DLD1 (cell line): ENCODE results near the gene TRIM42.

ENCODE experiments used
- in situ Hi-C: cut with HindIII; loops from 2 replicates; pipeline ENCODE4 v1.10.0; 2017; ENCODE audit warnings: low sequenced_read_pairs

TRIM42 gene

DNA sequence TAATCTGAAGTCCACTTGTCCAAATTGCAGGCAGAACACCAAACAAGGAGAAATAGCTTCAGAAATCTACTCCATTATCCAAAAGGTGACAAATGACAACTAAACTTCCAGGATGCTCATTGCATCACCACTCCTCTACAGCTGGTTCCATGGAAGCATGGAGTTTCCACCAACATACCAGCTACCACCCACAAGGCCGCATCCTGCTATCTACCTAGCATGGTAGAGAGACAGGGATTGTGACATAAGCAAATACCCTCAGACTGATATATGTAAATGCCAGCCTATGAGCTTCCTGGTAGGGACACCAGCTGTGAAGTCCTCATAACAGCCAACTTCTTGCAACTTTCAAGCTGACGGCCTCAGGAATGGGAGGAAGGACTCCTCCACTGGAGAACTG, at the start of gene TRIM42:
TSS of gene TRIM42 (plus strand) at position 301 of the 400 bp plus-strand sequence. CDS start 166 bp downstream, outside the sequence.
- in situ Hi-C loops, result no loop called here

GRCh38 chr3:140628606-140629005, 49.3 kb upstream of the TRIM42 start:
- in situ Hi-C loops, result no loop called here

DNA sequence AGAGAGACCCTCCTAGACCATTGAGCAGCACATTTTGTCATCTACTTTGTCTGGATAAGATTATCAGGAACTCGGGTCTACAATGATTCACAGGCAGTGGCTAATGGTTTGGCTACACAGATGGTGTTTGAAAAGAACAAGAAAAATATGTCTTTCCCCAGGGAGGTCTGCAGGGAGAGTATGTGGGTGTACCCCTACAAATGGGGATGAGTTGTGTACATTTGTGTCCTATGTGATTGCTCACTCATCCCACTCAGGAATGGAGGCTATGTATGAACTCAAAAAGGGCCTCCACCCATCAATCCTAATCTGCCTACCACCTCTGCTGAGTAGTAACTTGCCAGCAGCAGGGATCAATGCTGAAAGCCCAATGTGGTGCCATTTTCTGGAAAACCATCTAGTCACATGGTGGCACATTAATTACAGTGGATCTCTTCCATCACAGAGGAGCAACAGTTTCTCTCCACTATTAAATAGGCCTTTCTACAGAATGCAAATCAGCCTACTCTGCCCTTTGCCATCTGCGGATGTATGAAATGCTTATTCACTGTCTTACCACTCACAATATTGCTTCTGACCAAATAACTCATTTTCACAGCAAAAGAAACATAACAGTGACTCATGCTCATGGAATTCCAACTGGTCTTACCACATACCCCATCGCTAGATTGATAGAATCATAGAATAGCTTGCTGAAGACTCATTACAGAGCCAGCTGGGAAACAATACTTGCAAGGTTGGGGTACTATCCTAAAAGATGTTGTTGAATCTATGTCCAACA, 48.3 kb upstream of the TRIM42 start:
- in situ Hi-C loops, result no loop called here

- in situ Hi-C loops, result no loop called here
Observed at GRCh38 chr3:140630366-140630765, 47.5 kb upstream of the TRIM42 start.

DNA sequence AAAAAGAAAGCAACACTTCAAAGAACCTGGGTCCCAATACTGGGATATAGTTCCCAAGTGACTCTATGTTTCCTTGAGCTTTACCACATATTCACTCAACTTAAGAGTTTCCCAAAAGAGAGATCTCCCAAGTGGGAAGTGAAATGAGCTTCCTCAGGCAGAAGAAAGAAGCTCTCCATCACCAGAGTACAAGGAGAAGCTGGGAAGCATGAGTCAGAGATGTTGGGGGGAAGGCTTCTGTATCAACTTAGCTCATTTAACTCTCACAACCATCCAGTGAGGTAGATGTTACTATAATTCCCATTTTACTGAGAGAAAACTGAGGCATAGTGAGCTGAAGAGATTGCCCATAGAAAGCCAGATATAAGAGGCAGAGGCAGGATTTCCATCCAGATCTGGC, 47.0 kb upstream of the TRIM42 start:
- in situ Hi-C loops, result no loop called here

DNA sequence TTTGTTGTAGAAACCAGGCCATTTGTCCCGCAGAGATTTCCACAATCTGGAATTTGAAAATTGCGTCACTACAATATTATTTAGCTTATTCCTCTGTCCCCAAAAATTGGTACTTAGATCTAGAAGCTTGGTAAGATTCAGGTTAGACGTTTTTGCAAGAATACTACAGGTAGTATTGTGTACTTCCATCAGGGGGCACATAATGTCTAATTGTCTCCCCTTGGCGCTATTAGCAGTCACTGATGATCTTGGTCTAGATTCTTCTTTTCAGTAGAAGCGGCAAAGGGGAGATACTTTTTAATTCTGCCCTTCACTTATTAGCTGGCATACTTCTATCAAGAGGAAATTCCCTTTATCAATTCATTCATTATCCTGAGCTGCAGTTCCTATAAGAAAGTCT, 42.6 kb upstream of the TRIM42 start:
- in situ Hi-C loops, result no loop called here

DNA sequence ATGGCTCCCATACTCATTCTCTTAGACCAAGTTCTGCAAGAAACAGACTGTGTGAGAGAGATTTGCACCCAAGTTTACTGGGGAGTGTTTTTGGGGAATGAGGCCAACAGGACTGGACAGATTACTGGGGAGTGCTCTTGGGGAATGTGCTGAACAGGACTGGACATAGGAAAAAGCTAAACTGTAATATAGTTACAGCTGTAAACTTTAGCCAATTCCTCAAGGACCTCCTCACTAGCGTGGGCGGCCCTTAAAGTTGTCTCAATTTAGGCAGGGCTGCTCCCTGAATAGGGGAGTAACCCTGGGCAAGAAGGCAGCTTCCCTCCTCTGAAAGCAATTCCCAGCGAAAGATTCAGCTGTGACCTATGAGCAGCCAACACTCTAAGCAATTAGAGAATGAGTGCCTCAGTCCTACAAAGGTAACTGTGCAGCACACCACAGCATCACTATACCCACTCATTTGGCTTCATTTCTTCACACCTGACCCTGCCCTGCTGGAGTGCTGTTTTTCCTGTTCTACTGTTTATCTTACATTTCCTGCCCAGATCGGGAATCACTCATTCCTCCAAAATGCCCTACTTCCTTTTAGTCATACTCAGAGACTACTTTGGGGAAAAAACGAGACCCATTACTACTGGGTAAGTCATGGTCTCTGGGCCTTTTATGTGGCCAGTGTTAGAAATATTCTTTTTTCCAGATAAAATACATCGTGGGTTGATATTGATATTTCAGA, 41.3 kb upstream of the TRIM42 start:
- in situ Hi-C loops, result no loop called here

DNA sequence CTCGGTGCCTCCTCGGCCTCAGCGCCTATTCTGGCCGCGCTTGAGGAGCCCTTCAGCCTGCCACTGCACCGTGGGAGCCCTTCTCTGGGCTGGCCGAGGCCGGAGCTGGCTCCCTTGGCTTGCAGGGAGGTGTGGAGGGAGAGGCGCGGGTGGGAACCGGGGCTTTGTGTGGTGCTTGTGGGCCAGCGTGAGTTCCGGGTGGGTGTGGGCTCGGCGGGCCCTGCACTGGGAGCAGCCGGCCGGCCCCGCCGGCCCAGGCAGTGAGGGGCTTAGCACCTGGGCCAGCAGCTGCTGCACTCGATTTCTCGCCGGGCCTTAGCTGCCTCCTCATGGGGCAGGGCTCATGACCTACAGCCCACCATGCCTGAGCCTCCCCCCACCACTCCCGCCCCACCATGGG, 26.6 kb upstream of the TRIM42 start:
- in situ Hi-C loops, result no loop called here

GRCh38 chr3:140655678-140656077, 22.2 kb upstream of the TRIM42 start:
- in situ Hi-C loops, result no loop called here

DNA sequence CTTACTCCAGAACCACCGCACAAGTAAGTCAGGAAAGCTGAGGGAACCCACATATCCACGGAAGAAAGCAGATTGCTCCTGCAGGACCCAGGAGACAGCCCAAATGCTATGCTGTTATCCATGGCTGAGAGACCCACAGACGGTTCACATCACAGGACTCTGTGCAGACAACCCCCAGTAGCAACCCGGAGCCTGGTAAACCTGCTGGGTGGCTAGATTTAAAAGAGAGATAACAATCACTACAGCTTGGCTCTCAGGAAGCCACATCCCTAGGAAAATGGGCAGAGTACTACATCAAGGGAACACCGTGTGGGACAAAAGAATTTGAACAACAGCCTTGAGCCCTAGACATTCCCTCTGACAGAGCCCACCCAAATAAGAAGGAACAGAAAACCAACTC, 13.8 kb upstream of the TRIM42 start:
- in situ Hi-C loops, result no loop called here

DNA sequence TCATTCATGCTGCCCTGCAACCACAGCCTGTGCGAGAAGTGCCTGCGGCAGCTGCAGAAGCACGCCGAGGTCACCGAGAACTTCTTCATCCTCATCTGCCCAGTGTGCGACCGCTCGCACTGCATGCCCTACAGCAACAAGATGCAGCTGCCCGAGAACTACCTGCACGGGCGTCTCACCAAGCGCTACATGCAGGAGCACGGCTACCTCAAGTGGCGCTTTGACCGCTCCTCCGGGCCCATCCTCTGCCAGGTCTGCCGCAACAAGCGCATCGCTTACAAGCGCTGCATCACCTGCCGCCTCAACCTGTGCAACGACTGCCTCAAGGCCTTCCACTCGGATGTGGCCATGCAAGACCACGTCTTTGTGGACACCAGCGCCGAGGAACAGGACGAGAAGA, 4.7 kb downstream of the TRIM42 start:
- in situ Hi-C loops, result no loop called here

- in situ Hi-C loops, result no loop called here
Observed at GRCh38 chr3:140686128-140686527, 8.3 kb downstream of the TRIM42 start.

- in situ Hi-C loops, result no loop called here
Observed at GRCh38 chr3:140686948-140687347, 9.1 kb downstream of the TRIM42 start.

GRCh38 chr3:140695361-140696061, 17.6 kb downstream of the TRIM42 start:
- in situ Hi-C loops, result no loop called here

DNA sequence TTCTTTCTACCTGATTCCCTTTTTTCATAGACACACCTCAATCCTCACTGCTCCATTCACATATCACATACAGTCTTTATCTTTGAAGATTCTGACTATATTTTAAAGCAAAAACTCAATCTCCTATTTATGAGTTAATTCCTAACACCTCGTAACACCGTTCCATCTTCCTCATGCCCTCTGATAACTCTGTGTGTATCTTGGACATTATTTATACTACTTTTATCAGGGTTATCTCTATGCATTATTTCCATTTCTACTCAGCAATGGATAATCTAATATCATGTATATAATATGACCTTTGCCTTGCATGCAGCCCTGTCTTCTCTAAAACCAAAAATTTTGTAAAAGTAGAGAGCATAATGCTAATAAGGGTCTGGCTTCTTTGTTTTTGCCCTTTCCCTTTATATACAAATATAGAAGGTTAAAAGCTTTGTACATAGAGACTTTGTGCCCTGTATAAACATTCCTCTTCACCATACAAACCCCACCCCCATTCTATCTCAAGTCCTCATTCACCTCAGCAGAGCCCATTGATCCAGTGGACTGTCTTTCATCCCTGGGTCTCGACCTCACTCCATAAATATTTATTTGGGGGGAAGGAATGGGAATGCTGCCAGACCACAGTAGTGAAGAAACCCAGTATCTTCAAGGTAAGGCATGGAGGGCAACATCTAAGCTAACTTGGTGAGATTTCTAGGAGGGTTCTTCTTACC, 21.8 kb downstream of the TRIM42 start:
- in situ Hi-C loops, result no loop called here

DNA sequence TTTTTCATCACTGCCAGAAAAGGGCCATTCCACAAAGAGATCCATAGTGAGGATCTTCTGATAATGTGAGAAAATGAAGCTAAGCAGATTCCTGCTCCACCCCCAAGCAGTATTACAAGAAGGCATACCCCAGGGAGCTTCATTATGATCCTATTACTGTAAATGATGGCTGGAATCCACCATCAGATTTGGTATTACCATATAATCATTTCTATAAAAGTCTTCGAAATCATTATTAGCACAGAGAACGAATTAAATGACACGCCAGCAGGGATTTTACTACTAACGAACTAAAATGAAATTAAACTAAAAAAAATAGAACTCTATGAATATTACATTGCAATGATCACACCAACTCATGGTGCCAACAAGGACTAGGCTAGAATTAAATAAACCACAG, 24.4 kb downstream of the TRIM42 start:
- in situ Hi-C loops, result no loop called here

- in situ Hi-C loops, result no loop called here
Observed at GRCh38 chr3:140703496-140703895, 25.6 kb downstream of the TRIM42 start.

GRCh38 chr3:140704733-140705132, 26.9 kb downstream of the TRIM42 start:
- in situ Hi-C loops, result no loop called here

GRCh38 chr3:140705954-140706353, 28.1 kb downstream of the TRIM42 start:
- in situ Hi-C loops, result no loop called here

GRCh38 chr3:140706360-140706759, 28.5 kb downstream of the TRIM42 start:
- in situ Hi-C loops, result no loop called here

DNA sequence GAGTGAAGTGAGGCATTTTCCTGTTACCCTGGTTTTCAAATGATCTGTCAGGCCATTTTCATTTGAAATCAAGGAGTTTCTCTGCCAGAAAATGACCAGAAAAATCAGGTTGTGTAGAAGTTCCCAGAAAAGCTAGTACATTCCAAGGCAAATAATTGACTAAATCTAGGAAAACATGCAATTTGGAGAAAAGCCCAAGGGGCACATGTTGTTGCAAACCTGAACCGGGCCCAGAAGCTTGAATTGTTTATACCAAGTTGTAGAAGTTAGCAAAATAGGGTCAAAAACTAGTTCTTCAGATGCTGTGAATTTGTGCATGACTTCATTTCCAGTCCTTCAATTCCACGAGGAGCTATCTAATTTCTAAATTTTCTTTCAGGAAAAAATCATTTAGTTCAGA, 31.0 kb downstream of the TRIM42 start:
- in situ Hi-C loops, result no loop called here
